Nephron (organoid): ENCODE measurements around the gene GET3.

Experiments used
- H3K27ac Mint-ChIP-seq, 3 experiments: 2 replicates each; pipeline ENCODE4 v1.8.0; 2020; ENCODE audit warnings: mixed read lengths in 3 of 3, mild to moderate bottlenecking in 2 of 3, moderate library complexity in 1 of 3
- H3K27me3 Mint-ChIP-seq: 2 replicates; pipeline ENCODE4 v1.8.0; 2021; ENCODE audit warnings: low read depth, mild to moderate bottlenecking, moderate library complexity, mixed read lengths
- H3K36me3 Mint-ChIP-seq: 2 replicates; pipeline ENCODE4 v1.8.0; 2020; ENCODE audit warnings: low read depth, mixed read lengths
- H3K4me1 Mint-ChIP-seq: 2 replicates; pipeline ENCODE4 v1.8.0; 2020; ENCODE audit warnings: mixed read lengths
- H3K4me3 Mint-ChIP-seq, 3 experiments: 2 replicates each; pipeline ENCODE4 v1.8.0; 2020; ENCODE audit warnings: mild to moderate bottlenecking in 3 of 3, mixed read lengths in 3 of 3, moderate library complexity in 2 of 3
- H3K9me3 Mint-ChIP-seq: 2 replicates; pipeline ENCODE4 v1.8.0; 2020; ENCODE audit warnings: mixed read lengths
- CTCF ChIP-seq, 3 experiments: fragments of 200-600 bp; sonication (generic); IDR thresholded peaks; one replicate each; pipeline ENCODE4 v1.5.0; 2021; ENCODE audit warnings: antibody characterized with exemption in 3 of 3; ENCODE audit not compliant: unreplicated experiment in 3 of 3

The GET3 gene

DNA sequence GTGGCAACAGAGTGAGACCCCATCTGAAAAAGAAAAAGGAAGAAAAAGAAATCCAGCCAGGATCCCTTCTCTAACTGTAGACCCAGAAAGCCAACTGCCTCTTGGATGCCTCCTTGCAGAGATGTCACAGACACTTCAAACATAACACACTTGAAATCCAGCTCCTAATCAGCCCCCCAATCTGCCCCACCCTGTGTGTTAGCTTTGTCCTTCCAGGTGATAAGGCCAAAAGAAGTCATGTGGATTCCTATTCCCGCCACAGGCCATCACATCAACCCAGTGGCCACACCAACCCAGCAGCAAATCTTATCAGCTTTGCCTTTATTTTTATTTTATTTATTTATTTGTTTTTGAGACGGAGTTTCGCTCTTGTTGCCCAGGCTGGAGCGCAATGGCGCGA lies 22.4 kb downstream of the GET3 start:
- H3K4me3 Mint-ChIP-seq, result peak overlapping the region in 1 of 3 experiments; percentile 38
- no peaks in the 10 kb centered on the region for H3K9me3 Mint-ChIP-seq
- H3K36me3 Mint-ChIP-seq, result peaks cover 15% of the 10 kb centered on the region
- no peak for TF ChIP-seq CTCF (IDR thresholded peaks at IDR 0.05; ENCODE audit: unreplicated experiment in 3 of 3)
- H3K27me3 Mint-ChIP-seq, result no peaks in the 10 kb centered on the region
- no peaks in the 10 kb centered on the region for H3K4me1 Mint-ChIP-seq
- no peak overlapping the region for H3K27ac Mint-ChIP-seq

DNA sequence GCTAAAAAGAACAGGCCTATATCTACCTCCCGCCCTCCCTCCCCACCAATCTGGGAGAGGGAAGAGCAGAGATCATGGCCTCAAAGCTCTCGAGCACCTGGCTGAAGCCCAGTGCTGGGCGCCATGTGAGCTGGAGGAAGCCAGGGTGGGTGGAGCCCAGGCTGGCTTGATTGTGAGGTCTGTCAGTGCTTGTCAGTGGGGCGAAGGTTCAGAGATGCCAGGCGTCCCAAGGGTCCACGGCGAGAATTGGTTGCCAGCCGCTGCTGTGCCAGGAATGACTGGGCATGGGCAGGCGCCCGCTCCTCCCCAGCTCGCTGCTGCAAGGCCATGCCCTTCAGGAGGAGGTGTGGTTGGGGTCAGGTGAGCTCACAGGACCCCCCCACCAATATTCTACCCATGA lies 25.8 kb downstream of the GET3 start:
- no peak overlapping the region for H3K4me3 Mint-ChIP-seq
- H3K27me3 Mint-ChIP-seq, result no peaks in the 10 kb centered on the region
- H3K9me3 Mint-ChIP-seq, result no peaks in the 10 kb centered on the region
- H3K36me3 Mint-ChIP-seq, result peaks cover 28% of the 10 kb centered on the region
- no peak for TF ChIP-seq CTCF (IDR thresholded peaks at IDR 0.05; ENCODE audit: unreplicated experiment in 3 of 3)
- H3K27ac Mint-ChIP-seq, result no peak overlapping the region
- no peaks in the 10 kb centered on the region for H3K4me1 Mint-ChIP-seq

- no peak for TF ChIP-seq CTCF (IDR thresholded peaks at IDR 0.05; ENCODE audit: unreplicated experiment in 3 of 3)
- Mint-ChIP-seq H3K27me3 (no peaks in the 10 kb centered on the region), H3K9me3 (no peaks in the 10 kb centered on the region), H3K4me3 (no peak overlapping the region), H3K27ac (no peak overlapping the region), H3K4me1 (peaks cover 4% of the 10 kb centered on the region), H3K36me3 (peaks cover 28% of the 10 kb centered on the region)
Observed at GRCh38 chr19:12764698-12765097, 27.4 kb downstream of the GET3 start.

GRCh38 chr19:12766051-12766521 lies 28.8 kb downstream of the GET3 start:
- peak; percentile 64 to 67 (median 66) for TF ChIP-seq CTCF (IDR thresholded peaks at IDR 0.05; ENCODE audit: unreplicated experiment in 3 of 3)
- Mint-ChIP-seq H3K27ac (no peak overlapping the region), H3K36me3 (peaks cover 24% of the 10 kb centered on the region), H3K4me3 (peak overlapping the region; percentile 23 to 74 (median 71)), H3K9me3 (no peaks in the 10 kb centered on the region), H3K27me3 (peaks cover 4% of the 10 kb centered on the region), H3K4me1 (peaks cover 9% of the 10 kb centered on the region)

DNA sequence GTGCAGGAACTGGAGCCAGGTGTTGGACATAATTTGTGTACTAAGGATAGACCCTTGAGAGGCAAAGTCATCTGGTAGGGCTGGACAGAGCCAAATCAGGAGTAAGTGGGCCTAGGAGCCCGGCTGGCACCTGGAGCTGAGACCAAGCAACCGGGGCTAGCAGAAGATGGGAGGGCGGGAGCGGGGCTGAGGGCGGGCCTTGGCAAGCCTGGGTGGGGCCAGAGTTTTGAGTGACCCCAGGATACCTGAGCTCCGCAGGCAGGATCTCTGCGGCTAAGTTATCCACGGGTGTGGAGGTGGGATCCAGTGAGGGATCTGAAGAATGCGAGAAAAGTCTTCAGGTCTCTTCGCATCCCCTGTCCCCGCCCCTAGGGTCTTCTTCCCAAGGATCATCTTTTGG lies 29.9 kb downstream of the GET3 start:
- TF ChIP-seq CTCF (IDR thresholded peaks at IDR 0.05; ENCODE audit: unreplicated experiment in 3 of 3), result no peak
- peaks cover 20% of the 10 kb centered on the region for H3K36me3 Mint-ChIP-seq
- H3K4me3 Mint-ChIP-seq, result no peak overlapping the region
- H3K27ac Mint-ChIP-seq, result no peak overlapping the region
- H3K27me3 Mint-ChIP-seq, result peaks cover 4% of the 10 kb centered on the region
- H3K4me1 Mint-ChIP-seq, result peaks cover 9% of the 10 kb centered on the region
- no peaks in the 10 kb centered on the region for H3K9me3 Mint-ChIP-seq

DNA sequence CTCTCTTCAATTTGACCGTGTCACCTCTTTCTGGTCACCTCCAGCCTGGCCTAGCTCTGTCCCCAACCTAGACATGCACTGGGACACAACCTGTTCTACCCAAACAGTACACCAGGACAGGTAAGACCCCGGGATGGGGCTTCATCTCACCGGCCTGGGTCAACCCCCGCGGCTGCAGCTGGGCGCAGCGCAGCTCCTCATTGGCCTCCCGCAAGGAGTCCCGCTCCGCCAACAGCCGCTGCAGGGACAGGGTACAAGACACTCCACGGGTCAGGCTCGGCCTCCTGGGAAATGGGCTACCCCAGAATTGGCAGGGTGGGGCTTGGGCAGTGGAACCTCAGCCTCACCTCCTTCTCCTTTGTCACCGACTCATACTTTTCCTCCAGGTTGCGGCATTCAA lies 30.4 kb downstream of the GET3 start:
- Mint-ChIP-seq H3K36me3 (peaks cover 20% of the 10 kb centered on the region), H3K4me3 (no peak overlapping the region), H3K27me3 (peaks cover 4% of the 10 kb centered on the region), H3K27ac (no peak overlapping the region), H3K4me1 (peaks cover 9% of the 10 kb centered on the region), H3K9me3 (no peaks in the 10 kb centered on the region)
- TF ChIP-seq CTCF (IDR thresholded peaks at IDR 0.05; ENCODE audit: unreplicated experiment in 3 of 3), result no peak
